SIG-M5 treated with dmso at 0.1 percent for 504 hours (cell line): Measurements from ENCODE around the gene NUDT8.
"Not testable (repeated sequence)": the region's sequence is repeated elsewhere in the genome, so short reads cannot be mapped to it uniquely, and the experiment has no call there.

ENCODE experiments used
- DNase-seq: peaks from one replicate; lab custom pipeline; 2025; ENCODE audit not compliant: unreplicated experiment; lab: John Stamatoyannopoulos, UW

NUDT8 gene

GRCh38 chr11:67596753-67597300 lies 32.9 kb downstream of the NUDT8 start:
- no peak for DNase-seq

- DNase-seq = no peak
Observed at GRCh38 chr11:67594480-67594879, 35.3 kb downstream of the NUDT8 start.

- no peak for DNase-seq
Observed at GRCh38 chr11:67593565-67593905, 36.2 kb downstream of the NUDT8 start.

- DNase-seq = no peak
Observed at GRCh38 chr11:67592880-67593564, 36.7 kb downstream of the NUDT8 start.

GRCh38 chr11:67588899-67589415 lies 40.8 kb downstream of the NUDT8 start:
- not testable (repeated sequence) for DNase-seq

- DNase-seq = no peak
Observed at GRCh38 chr11:67588136-67588503, 41.6 kb downstream of the NUDT8 start.

- DNase-seq = no peak
Observed at GRCh38 chr11:67586568-67587250, 43.0 kb downstream of the NUDT8 start.

GRCh38 chr11:67585911-67586310 lies 43.8 kb downstream of the NUDT8 start:
- DNase-seq = no peak

- DNase-seq = no peak
Observed at GRCh38 chr11:67584881-67585873, 44.6 kb downstream of the NUDT8 start.

GRCh38 chr11:67584205-67584880 lies 45.4 kb downstream of the NUDT8 start:
- peak; percentile 79 for DNase-seq

GRCh38 chr11:67583247-67584204 lies 46.2 kb downstream of the NUDT8 start, which contains the start of gene GSTP1:
Gene GSTP1 (plus strand): TSS chr11:67583812. CDS start chr11:67583844, 32 bp downstream.
- DNase-seq = peak; percentile 73

GRCh38 chr11:67582011-67582410 lies 47.7 kb downstream of the NUDT8 start:
- DNase-seq = no peak

GRCh38 chr11:67581469-67581868 lies 48.3 kb downstream of the NUDT8 start:
- DNase-seq = no peak

- no peak for DNase-seq
Observed at GRCh38 chr11:67577951-67578350, 51.8 kb downstream of the NUDT8 start.
